K562 (cell line): ENCODE data around the gene ADTRP. TPM values are rescaled to one million over a fixed set of nuclear protein-coding genes. Genes with fewer than 3 reads are reported as not detected.

Source experiments
- ATF1 ChIP-seq, 2 experiments: fragments of 450-650 bp in 1 of 2; IDR thresholded peaks; 2 replicates each; pipeline ENCODE4 v1.6.1; 2016; ENCODE audit warnings: missing compliant biosample characterization in 1 of 2, missing genetic modification characterization in 1 of 2
- ATF7 ChIP-seq: fragments of 450-650 bp; IDR thresholded peaks from 2 replicates; pipeline ENCODE4 v1.7.1; 2014; ENCODE audit warnings: mild to moderate bottlenecking, moderate library complexity
- CEBPG ChIP-seq, 3 experiments: fragments of 200-800 bp in 1 of 3; sonication (Bioruptor generic) in 1 of 3; sonication (generic) in 1 of 3; formaldehyde crosslinking in 1 of 3; IDR thresholded peaks in 2 of 3; conservative IDR thresholded peaks in 1 of 3; 2 replicates each; pipeline versions ENCODE4 v1.6.1 to v1.8.0; 2016 to 2022; ENCODE audit warnings: missing compliant biosample characterization in 2 of 3, missing genetic modification characterization in 2 of 3, mild to moderate bottlenecking in 1 of 3, missing genetic modification reagents in 1 of 3
- ERF ChIP-seq: fragments of 450-650 bp; formaldehyde crosslinking; IDR thresholded peaks from 2 replicates; pipeline ENCODE4 v1.4.0; 2020; ENCODE audit warnings: mild to moderate bottlenecking, mixed read lengths
- LEF1 ChIP-seq: fragments of 450-650 bp; IDR thresholded peaks from 2 replicates; pipeline ENCODE4 v1.6.1; 2016; ENCODE audit warnings: mild to moderate bottlenecking
- MAFK ChIP-seq: IDR thresholded peaks from 2 replicates; pipeline ENCODE4 v1.6.1; 2011; ENCODE audit warnings: low read length, improper control_type of control experiment
- NR2C2 ChIP-seq, 2 experiments: fragments of 200-800 bp in 1 of 2; sonication (Bioruptor generic) in 1 of 2; sonication (generic) in 1 of 2; formaldehyde crosslinking in 1 of 2; IDR thresholded peaks; 2 replicates each; pipeline versions ENCODE4 v1.6.1 to v1.8.0; 2016 to 2022; ENCODE audit warnings: mild to moderate bottlenecking in 1 of 2, missing compliant biosample characterization in 1 of 2, missing genetic modification characterization in 1 of 2, missing genetic modification reagents in 1 of 2
- RBM14 ChIP-seq: fragments of 200-400 bp; formaldehyde crosslinking; IDR thresholded peaks from 2 replicates; pipeline ENCODE4 v1.6.1; 2018; ENCODE audit warnings: low read depth, mild to moderate bottlenecking, low read length, moderate library complexity, borderline replicate concordance; ENCODE audit not compliant: insufficient read depth
- SAP30 ChIP-seq: fragments of 200-600 bp; sonication (generic); IDR thresholded peaks from 2 replicates; pipeline ENCODE4 v1.6.1; 2012; ENCODE audit warnings: borderline replicate concordance, low read depth, mild to moderate bottlenecking, moderate library complexity, low read length, control low read depth, inconsistent platforms; ENCODE audit not compliant: insufficient read depth, poor library complexity, severe bottlenecking
- SIRT6 ChIP-seq: IDR thresholded peaks from one replicate; pipeline ENCODE4 v1.6.1; 2012; ENCODE audit warnings: low read depth, mild to moderate bottlenecking, control low read depth, inconsistent platforms, low read length, moderate library complexity
- SMAD4 ChIP-seq: fragments of 250-450 bp; sonication (Bioruptor Pico); conservative IDR thresholded peaks from 2 replicates; pipeline ENCODE4 v1.8.0; 2021; ENCODE audit warnings: inconsistent platforms, mild to moderate bottlenecking, moderate library complexity
- TAF7 ChIP-seq: fragments of 450-650 bp; IDR thresholded peaks from 2 replicates; pipeline ENCODE4 v1.6.1; 2016; ENCODE audit warnings: missing genetic modification characterization, missing compliant biosample characterization
- TBP ChIP-seq: optimal IDR thresholded peaks from 2 replicates; pipeline ENCODE3; 2011; ENCODE audit warnings: low read depth, low read length, improper control_type of control experiment
- ZKSCAN8 ChIP-seq: fragments of 200-800 bp; sonication (Bioruptor generic); IDR thresholded peaks from 2 replicates; pipeline ENCODE4 v1.6.1; 2016; ENCODE audit warnings: missing genetic modification characterization, missing compliant biosample characterization
- ZNF79 ChIP-seq: fragments of 250-450 bp; sonication (Bioruptor Pico); IDR thresholded peaks from 2 replicates; pipeline ENCODE4 v1.4.0; 2020; ENCODE audit warnings: low read depth, mild to moderate bottlenecking, moderate library complexity
- polyA plus RNA-seq, 8 experiments: library from polyadenylated mRNA; depleted of rRNA in 4 of 8; stranded (reverse) in 5 of 8; unstranded in 3 of 8; fragments of >200 nt; fragmentation: Nextera tagmentation in 2 of 8; fragmentation: Illumina TruSeq in 1 of 8; extraction: Ambion mirVana in 2 of 8; extraction: Trizol in 1 of 8; gene quantifications; 2 replicates each; pipeline versions ENCODE4 v1.2.1 to v1.2.3, GENCODE V29; 2011 to 2014; ENCODE audit warnings: inconsistent platforms in 1 of 8, missing spikeins in 1 of 8
- total RNA-seq, 7 experiments: library from RNA; depleted of rRNA in 6 of 7; stranded (reverse); fragments of >200 nt in 6 of 7; fragmentation: Illumina TruSeq in 2 of 7; extraction: Trizol in 2 of 7; gene quantifications; 2 replicates each; pipeline versions ENCODE4 v1.2.1 to v1.2.3, GENCODE V29; 2011 to 2021; ENCODE audit warnings: low replicate concordance in 1 of 7
- TF ChIP-seq, protein P1 (sequence below): fragments of 450-650 bp; IDR thresholded peaks from 2 replicates; pipeline ENCODE4 v1.6.1; 2016; ENCODE audit warnings: missing biosample characterization, missing genetic modification characterization
- TF ChIP-seq, protein P2 (sequence below), 2 experiments: IDR thresholded peaks; 2 replicates each; pipeline ENCODE4 v1.6.1; 2011; ENCODE audit warnings: borderline replicate concordance in 1 of 2, control low read depth in 1 of 2, low read depth in 1 of 2, low read length in 1 of 2, mild to moderate bottlenecking in 1 of 2, mixed read lengths in 1 of 2, moderate library complexity in 1 of 2; ENCODE audit not compliant: insufficient read depth in 1 of 2, insufficient read length in 1 of 2, poor library complexity in 1 of 2, severe bottlenecking in 1 of 2; ENCODE audit errors: extremely low read depth in 1 of 2
- TF ChIP-seq, protein P3 (sequence below): fragments of 450-650 bp; IDR thresholded peaks from 2 replicates; pipeline ENCODE4 v1.6.1; 2016
- TF ChIP-seq, protein P4 (sequence below), 2 experiments: IDR thresholded peaks in 1 of 2; conservative IDR thresholded peaks in 1 of 2; 2 replicates each; pipeline ENCODE4 v1.6.1; 2016; ENCODE audit warnings: low read depth in 2 of 2, mild to moderate bottlenecking in 1 of 2, missing compliant biosample characterization in 1 of 2, missing genetic modification characterization in 1 of 2, moderate library complexity in 1 of 2

The ADTRP gene
- total and polyA plus RNA-seq, 9 of the 15 experiments (the other 6 are each of a cell fraction or from before 2014, with no cell fraction given), result 7.4 to 24.0 (median 13.6) TPM

DNA sequence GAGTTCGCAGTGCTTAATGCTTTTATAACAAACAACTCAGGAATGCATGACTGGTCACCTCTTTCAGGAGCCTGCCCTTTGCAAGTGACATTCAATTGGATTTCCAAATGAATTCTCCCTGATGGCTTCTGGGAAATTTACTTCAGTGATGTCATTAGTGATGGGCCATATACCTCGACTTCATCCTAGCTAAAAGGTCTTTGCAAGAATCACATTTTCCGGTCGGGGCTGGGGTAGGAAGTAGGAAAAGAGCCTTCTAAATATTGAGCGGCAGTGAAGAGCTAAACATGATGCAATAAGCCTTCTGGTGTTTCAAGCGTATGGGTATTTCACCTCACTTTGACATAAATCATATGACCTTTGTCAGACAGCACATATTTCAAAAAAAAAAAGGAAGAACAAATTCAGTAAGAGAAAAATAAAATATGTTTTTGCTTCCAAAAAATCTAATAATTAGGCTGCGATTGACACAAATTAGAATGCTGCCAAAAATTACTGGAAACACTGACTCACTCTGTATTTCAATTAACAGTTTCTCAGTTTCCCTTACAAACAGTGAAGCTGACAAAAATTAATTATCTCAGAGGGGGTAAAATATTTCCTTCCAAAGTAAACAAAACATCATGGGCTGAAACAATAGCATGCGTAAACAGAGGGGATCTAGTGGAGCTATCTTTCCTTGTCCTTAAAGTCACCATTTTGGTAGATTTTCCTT lies 39.8 kb downstream of the ADTRP start (continued):
- peak; percentile 88 for TF ChIP-seq CEBPG (CRISPR knock-in tag; IDR thresholded peaks at IDR 0.05)
- peak; percentile 96 to 97 for TF ChIP-seq CEBPG (tag; conservative IDR thresholded peaks at IDR 0.05 in 1 of 2, IDR thresholded peaks at IDR 0.05 in 1 of 2)
- TF ChIP-seq, protein P1, sequence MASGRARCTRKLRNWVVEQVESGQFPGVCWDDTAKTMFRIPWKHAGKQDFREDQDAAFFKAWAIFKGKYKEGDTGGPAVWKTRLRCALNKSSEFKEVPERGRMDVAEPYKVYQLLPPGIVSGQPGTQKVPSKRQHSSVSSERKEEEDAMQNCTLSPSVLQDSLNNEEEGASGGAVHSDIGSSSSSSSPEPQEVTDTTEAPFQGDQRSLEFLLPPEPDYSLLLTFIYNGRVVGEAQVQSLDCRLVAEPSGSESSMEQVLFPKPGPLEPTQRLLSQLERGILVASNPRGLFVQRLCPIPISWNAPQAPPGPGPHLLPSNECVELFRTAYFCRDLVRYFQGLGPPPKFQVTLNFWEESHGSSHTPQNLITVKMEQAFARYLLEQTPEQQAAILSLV (tag), result peak; percentile 21; the same call in 1 of the 2 replicates
- TF ChIP-seq TAF7 (tag), result no peak
- no peak for TF ChIP-seq ZKSCAN8 (CRISPR knock-in tag)
- TF ChIP-seq, protein P2, sequence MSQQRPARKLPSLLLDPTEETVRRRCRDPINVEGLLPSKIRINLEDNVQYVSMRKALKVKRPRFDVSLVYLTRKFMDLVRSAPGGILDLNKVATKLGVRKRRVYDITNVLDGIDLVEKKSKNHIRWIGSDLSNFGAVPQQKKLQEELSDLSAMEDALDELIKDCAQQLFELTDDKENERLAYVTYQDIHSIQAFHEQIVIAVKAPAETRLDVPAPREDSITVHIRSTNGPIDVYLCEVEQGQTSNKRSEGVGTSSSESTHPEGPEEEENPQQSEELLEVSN (IDR thresholded peaks at IDR 0.05; ENCODE audit: borderline replicate concordance in 1 of 2, extremely low read depth in 1 of 2, insufficient read depth in 1 of 2, insufficient read length in 1 of 2, low read depth in 1 of 2, low read length in 1 of 2, poor library complexity in 1 of 2, severe bottlenecking in 1 of 2), result no peak
- TF ChIP-seq ERF (CRISPR knock-in tag), result no peak
- no peak for TF ChIP-seq ZNF79 (CRISPR knock-in tag)
- TF ChIP-seq MAFK, result no peak
- no peak for TF ChIP-seq NR2C2 (CRISPR knock-in tag; IDR thresholded peaks at IDR 0.05)
- TF ChIP-seq NR2C2 (tag; IDR thresholded peaks at IDR 0.05), result peak; percentile 70; the same call in 1 of the 2 replicates
- no peak for TF ChIP-seq SAP30
- TF ChIP-seq ATF7, result peak; percentile 77; the same call in 1 of the 2 replicates
- TF ChIP-seq, protein P3, sequence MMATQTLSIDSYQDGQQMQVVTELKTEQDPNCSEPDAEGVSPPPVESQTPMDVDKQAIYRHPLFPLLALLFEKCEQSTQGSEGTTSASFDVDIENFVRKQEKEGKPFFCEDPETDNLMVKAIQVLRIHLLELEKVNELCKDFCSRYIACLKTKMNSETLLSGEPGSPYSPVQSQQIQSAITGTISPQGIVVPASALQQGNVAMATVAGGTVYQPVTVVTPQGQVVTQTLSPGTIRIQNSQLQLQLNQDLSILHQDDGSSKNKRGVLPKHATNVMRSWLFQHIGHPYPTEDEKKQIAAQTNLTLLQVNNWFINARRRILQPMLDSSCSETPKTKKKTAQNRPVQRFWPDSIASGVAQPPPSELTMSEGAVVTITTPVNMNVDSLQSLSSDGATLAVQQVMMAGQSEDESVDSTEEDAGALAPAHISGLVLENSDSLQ, result peak; percentile 92
- TF ChIP-seq, protein P4, sequence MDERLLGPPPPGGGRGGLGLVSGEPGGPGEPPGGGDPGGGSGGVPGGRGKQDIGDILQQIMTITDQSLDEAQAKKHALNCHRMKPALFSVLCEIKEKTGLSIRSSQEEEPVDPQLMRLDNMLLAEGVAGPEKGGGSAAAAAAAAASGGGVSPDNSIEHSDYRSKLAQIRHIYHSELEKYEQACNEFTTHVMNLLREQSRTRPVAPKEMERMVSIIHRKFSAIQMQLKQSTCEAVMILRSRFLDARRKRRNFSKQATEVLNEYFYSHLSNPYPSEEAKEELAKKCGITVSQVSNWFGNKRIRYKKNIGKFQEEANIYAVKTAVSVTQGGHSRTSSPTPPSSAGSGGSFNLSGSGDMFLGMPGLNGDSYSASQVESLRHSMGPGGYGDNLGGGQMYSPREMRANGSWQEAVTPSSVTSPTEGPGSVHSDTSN (CRISPR knock-in tag; IDR thresholded peaks at IDR 0.05; ENCODE audit: low read depth), result no peak
- TF ChIP-seq, protein P4 (tag; conservative IDR thresholded peaks at IDR 0.05; ENCODE audit: low read depth), result peak; percentile 93
- TF ChIP-seq RBM14, result no peak
- no peak for TF ChIP-seq TBP
- TF ChIP-seq SMAD4 (CRISPR knock-in tag), result peak; percentile 50; the same call in 1 of the 2 replicates
- peak; percentile 59; the same call in 1 of the 2 replicates for TF ChIP-seq LEF1
- no peak for TF ChIP-seq ATF1 (CRISPR knock-in tag; IDR thresholded peaks at IDR 0.05)
- 0 out of 2 replicates have a peak, but pooled peaks have one; percentile 10 for TF ChIP-seq ATF1 (tag; IDR thresholded peaks at IDR 0.05)
- no peak for TF ChIP-seq SIRT6
